ENCODE data around the gene PLPPR1. TPM values are rescaled to one million over a fixed set of nuclear protein-coding genes. Genes with fewer than 3 reads are reported as not detected.

Gene PLPPR1
- total RNA-seq, 1 experiment from 2014 or later = 2.4 TPM

DNA sequence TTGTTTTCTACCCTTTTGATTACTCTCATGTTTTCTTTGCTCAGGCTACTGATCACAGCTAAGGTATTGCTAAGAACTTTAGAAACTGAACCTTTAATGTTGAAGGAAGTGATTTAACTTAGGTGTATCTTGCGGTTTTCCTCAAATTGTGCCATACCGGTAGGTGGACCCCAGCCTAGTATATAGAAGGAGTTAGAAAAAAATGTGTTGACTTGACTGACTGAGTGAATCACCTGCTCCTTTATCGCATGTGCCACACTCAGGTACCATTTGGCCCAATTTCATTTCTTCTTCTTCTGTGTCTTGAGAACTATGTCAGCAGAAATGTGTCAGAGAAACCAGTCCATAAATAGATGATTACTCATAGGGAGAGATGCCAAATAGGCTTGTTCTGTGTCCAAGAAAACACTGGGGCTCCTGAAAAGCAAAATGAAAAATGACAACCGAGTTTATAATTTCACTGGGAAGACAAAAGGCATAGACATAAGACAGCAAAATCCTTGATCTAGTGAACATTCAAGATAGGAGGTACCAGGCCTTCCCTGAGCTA is 19.4 kb downstream of the PLPPR1 start:
- H2AFZ ChIP-seq (ENCODE audit: low read length) = no peak overlapping the region
- H3K14ac ChIP-seq (ENCODE audit: insufficient read depth, low read length) = no peak overlapping the region
- H3K56ac ChIP-seq (ENCODE audit: insufficient read length, low read depth, low read length) = no peak overlapping the region
- no peak overlapping the region for H2BK20ac ChIP-seq (ENCODE audit: low read depth, low read length, poor library complexity, severe bottlenecking)
- no peak overlapping the region for H3K27ac ChIP-seq (ENCODE audit: insufficient read length, low read depth, low read length)
- no peak for DNase-seq
- H3K27me3 ChIP-seq (ENCODE audit: insufficient read depth, low read length) = no peaks in the 10 kb centered on the region
- no peak overlapping the region for H4K91ac ChIP-seq (ENCODE audit: insufficient read length, low read depth, low read length)
- no peaks in the 10 kb centered on the region for H3K79me1 ChIP-seq (ENCODE audit: insufficient read depth, low read depth, low read length, poor library complexity, severe bottlenecking)
- no peak overlapping the region for H2BK12ac ChIP-seq (ENCODE audit: insufficient read length, low read depth, low read length)
- no peaks in the 10 kb centered on the region for H4K20me1 ChIP-seq (ENCODE audit: control insufficient read depth, insufficient read depth, insufficient read length)
- no CpG with 5 or more reads among the region's 4 CpGs for WGBS (ENCODE audit: extremely low coverage, insufficient read length, low lambda C conversion rate)
- H3K4me1 ChIP-seq (ENCODE audit: insufficient read depth, low read length) = no peaks in the 10 kb centered on the region
- H3K4me2 ChIP-seq (ENCODE audit: insufficient read depth, insufficient read length, low read length) = no peak overlapping the region
- Mint-ChIP-seq H3K36me3 (ENCODE audit: insufficient read depth in 1 of 3, low read depth in 3 of 3) (peaks cover 2 to 18% (median 9%) of the 10 kb centered on the region in 3 experiments; a peak in 5 of 7 replicates), H3K4me1 (peaks cover 8 to 9% of the 10 kb centered on the region in 2 experiments), H3K27me3 (ENCODE audit: low read depth) (no peaks in the 10 kb centered on the region; the same call in 1 of the 2 replicates), H3K4me3 (no peak overlapping the region), H3K9me3 (peaks cover 14 to 16% of the 10 kb centered on the region in 2 experiments), H3K27ac (no peak overlapping the region)
- no peak overlapping the region for H3K9ac ChIP-seq (ENCODE audit: extremely low read depth, insufficient read length, low read length)
- no peak overlapping the region for H3K4ac ChIP-seq (ENCODE audit: low read depth, low read length)
- H3K23ac ChIP-seq (ENCODE audit: insufficient read length, low read depth, low read length) = no peak overlapping the region
- no peak overlapping the region for H2BK120ac ChIP-seq (ENCODE audit: low read depth, low read length, poor library complexity, severe bottlenecking)
- TF ChIP-seq, protein P1, sequence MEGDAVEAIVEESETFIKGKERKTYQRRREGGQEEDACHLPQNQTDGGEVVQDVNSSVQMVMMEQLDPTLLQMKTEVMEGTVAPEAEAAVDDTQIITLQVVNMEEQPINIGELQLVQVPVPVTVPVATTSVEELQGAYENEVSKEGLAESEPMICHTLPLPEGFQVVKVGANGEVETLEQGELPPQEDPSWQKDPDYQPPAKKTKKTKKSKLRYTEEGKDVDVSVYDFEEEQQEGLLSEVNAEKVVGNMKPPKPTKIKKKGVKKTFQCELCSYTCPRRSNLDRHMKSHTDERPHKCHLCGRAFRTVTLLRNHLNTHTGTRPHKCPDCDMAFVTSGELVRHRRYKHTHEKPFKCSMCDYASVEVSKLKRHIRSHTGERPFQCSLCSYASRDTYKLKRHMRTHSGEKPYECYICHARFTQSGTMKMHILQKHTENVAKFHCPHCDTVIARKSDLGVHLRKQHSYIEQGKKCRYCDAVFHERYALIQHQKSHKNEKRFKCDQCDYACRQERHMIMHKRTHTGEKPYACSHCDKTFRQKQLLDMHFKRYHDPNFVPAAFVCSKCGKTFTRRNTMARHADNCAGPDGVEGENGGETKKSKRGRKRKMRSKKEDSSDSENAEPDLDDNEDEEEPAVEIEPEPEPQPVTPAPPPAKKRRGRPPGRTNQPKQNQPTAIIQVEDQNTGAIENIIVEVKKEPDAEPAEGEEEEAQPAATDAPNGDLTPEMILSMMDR (conservative IDR thresholded peaks at IDR 0.05) = no peak
- no peak overlapping the region for H2BK15ac ChIP-seq (ENCODE audit: low read depth, low read length)
- H3K18ac ChIP-seq (ENCODE audit: insufficient read length, low read depth, low read length) = no peak overlapping the region
- H4K8ac ChIP-seq (replicated peaks; ENCODE audit: insufficient read length, low read depth, low read length) = no peak overlapping the region
- no peak overlapping the region for H4K5ac ChIP-seq (ENCODE audit: insufficient read length, low read depth, low read length)
- no peaks in the 10 kb centered on the region for H3K23me2 ChIP-seq (ENCODE audit: insufficient read length, low read depth, low read length, poor library complexity, severe bottlenecking)
- H3T11ph ChIP-seq (ENCODE audit: low read length) = no peak overlapping the region
- no peak overlapping the region for H2AK5ac ChIP-seq (ENCODE audit: insufficient read length, low read length)
- no peaks in the 10 kb centered on the region for H3K9me3 ChIP-seq (ENCODE audit: control insufficient read depth, low read depth, low read length)
- H3K79me2 ChIP-seq (ENCODE audit: insufficient read depth, low read length) = no peaks in the 10 kb centered on the region
- H2BK5ac ChIP-seq (ENCODE audit: insufficient read length, low read length) = no peak overlapping the region
